Measurements from ENCODE around the gene ZNF143. TPM values are rescaled to one million over a fixed set of nuclear protein-coding genes. Genes with fewer than 3 reads are reported as not detected.

The ZNF143 gene
- total RNA-seq, 8 experiments from 2014 or later, result 18.5 to 29.7 (median 23.0) TPM

DNA sequence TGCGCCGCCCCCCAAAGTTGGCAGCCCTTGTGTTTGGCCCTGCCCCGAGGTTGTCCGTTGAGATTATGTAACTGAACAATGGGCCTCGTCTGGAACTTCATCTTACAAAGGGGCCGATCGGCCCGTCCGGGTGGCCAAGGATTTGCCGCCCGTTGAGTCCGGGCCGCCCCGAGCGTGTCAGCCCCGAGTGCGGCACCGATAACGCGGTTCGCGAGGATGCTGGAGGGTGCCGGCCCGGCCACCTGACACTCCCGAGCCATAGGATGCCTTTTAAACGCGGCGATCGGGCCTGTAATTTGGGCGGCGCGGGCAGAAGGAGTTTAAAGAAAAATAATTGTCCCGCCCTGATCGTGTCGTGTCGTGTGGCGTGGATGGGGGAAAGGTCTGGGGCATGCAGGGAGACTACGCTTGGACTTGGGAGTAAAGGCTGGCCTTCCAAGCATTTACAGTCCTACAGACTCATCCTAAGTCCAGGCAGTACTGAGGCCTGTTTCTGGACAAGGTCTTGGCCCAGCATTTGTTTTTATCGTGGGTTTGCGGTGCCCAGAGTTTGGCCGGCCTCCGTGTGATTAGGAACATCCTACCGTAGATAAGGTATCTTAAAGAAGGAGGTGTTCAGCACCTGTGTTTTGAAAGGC lies 113.9 kb downstream of the ZNF143 start:
- Histone ChIP-seq H3K4me1 (replicated peaks in 1 of 2) (peaks cover 10 to 16% of the 10 kb centered on the region in 2 donors), H3K27ac (peak overlapping the region in 1 of 2 donors; percentile 84), H3K4me3 (peak overlapping the region; percentile 72 to 99 (median 85))
- WGBS, 10 experiments, result 0 to 4% (median 0%) methylated on average over 2 to 29 of the region's 43 CpGs; no CpG with 5 or more reads in 1 of the 10 experiments
- peak in 2 of 8 experiments; percentile 2 for ATAC-seq (replicated peaks in 6 of 8)
- in situ Hi-C loops (cut with MboI; ENCODE audit: low pct_unique_long_range_greater_than_20kb in 2 of 9, low sequenced_read_pairs in 9 of 9, unreplicated experiment in 9 of 9), result no loop called here

DNA sequence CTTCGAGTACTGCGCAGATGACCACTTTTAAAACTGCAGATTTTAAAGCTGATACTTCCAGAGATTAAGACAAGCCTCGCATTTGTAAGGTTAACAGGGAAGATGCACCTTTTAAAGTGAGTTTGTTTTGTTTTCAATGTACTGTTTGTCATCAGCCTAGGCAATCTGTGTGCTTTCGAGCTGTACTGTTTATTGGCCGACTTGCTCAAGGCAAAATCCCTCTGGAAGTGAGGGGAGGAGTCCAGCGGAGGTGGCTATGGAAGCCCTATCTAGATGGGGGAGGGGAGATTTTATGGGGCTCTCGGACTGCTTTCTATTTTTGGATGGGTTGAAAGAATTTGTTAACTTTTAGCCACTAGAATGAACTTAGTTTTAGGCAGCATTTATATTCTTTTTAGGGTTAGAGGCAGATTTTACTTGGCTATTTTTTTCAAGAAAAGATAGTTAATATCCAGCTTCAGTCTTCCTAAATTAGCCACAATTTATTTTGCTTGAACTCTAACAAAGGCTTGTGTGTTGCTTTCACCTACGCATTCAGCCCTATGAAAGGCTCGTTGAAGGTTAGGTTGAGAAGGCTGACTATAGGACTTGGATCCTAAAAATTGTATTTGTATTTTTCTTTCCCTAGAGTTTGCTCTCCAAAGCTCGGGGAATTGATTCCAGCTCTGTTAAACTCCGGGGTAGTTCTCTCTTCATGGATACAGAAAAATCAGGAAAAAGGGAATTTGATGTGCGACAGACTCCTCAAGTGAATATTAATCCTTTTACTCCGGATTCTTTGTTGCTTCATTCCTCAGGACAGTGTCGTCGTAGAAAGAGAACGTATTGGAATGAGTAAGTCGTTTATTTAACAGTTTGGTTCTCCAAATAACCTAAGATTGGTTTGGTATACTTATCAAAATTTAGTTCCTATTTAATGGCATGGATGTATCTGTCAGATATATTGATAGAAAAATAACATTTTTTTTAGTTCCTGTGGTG lies 114.7 kb downstream of the ZNF143 start:
- peaks cover 10 to 16% of the 10 kb centered on the region in 2 donors for H3K4me1 ChIP-seq (replicated peaks in 1 of 2)
- H3K4me3 ChIP-seq, result peak overlapping the region; percentile 72 to 99 (median 85)
- H3K27ac ChIP-seq, result peak overlapping the region in 1 of 2 donors; percentile 84
- WGBS, 10 experiments, result 0 to 15% (median 1%) methylated on average over 4 to 15 of the region's 17 CpGs
- ATAC-seq (replicated peaks in 6 of 8), result peak in 3 of 8 experiments; percentile 6 to 14 (median 9)
- in situ Hi-C loops (cut with MboI; ENCODE audit: low pct_unique_long_range_greater_than_20kb in 2 of 9, low sequenced_read_pairs in 9 of 9, unreplicated experiment in 9 of 9), result no loop called here

- in situ Hi-C loops (cut with MboI; ENCODE audit: low pct_unique_long_range_greater_than_20kb in 2 of 9, low sequenced_read_pairs in 9 of 9, unreplicated experiment in 9 of 9), result no loop called here
- WGBS, 10 experiments, result 15 to 100% (median 61%) methylated on average over 1 to 4 of the region's 4 CpGs; no CpG with 5 or more reads in 1 of the 10 experiments
- H3K4me1 ChIP-seq (replicated peaks in 1 of 2), result peaks cover 10 to 16% of the 10 kb centered on the region in 2 donors
- H3K4me3 ChIP-seq, result peak overlapping the region in 4 of 5 donors; percentile 72 to 99 (median 82)
- no peak for ATAC-seq (replicated peaks in 6 of 8)
- H3K27ac ChIP-seq, result no peak overlapping the region
These were observed 116.0 kb downstream of the ZNF143 start for GRCh38 chr11:9576701-9577381.

- no peak for ATAC-seq (replicated peaks in 6 of 8)
- peak overlapping the region in 1 of 5 donors; percentile 85 for H3K4me3 ChIP-seq
- WGBS, 10 experiments, result 76 to 100% (median 87%) methylated on average over 1 to 7 of the region's 7 CpGs; no CpG with 5 or more reads in 1 of the 10 experiments
These were observed 116.7 kb downstream of the ZNF143 start for GRCh38 chr11:9577556-9577955.

More at GRCh38 chr11:9577556-9577955, 116.7 kb downstream of the ZNF143 start:
- H3K27ac ChIP-seq, result no peak overlapping the region
- H3K4me1 ChIP-seq (replicated peaks in 1 of 2), result peaks cover 5 to 14% of the 10 kb centered on the region in 2 donors
- in situ Hi-C loops (cut with MboI; ENCODE audit: low pct_unique_long_range_greater_than_20kb in 2 of 9, low sequenced_read_pairs in 9 of 9, unreplicated experiment in 9 of 9), result no loop called here

Other genes starting within 250 kb of the ZNF143 start
- 100 to 1,000 TPM in 1 of 8 experiments, 10 to 100 TPM in 7; 52.7 to 107 (median 78.1) TPM for gene DENND5A, start 195.7 kb upstream of the ZNF143 start, total RNA-seq
- 10 to 100 TPM; 27.7 to 41.6 (median 30.4) TPM for gene TMEM41B, start 146.4 kb upstream of the ZNF143 start, total RNA-seq
- 100 to 1,000 TPM in 2 of 8 experiments, 10 to 100 TPM in 6; 61.6 to 159 (median 77.1) TPM for gene IPO7, start 76.4 kb upstream of the ZNF143 start, total RNA-seq
- gene WEE1, start 112.7 kb downstream of the ZNF143 start, total RNA-seq, result 10 to 100 TPM; 10.2 to 76.7 (median 27.5) TPM
- 10 to 100 TPM in 4 of 8 experiments, 1 to 10 TPM in 4; 4.3 to 14.3 (median 9.0) TPM for gene SWAP70, start 203.1 kb downstream of the ZNF143 start, total RNA-seq